ENCODE measurements around the gene NPFF. TPM values are rescaled to one million over a fixed set of nuclear protein-coding genes. Genes with fewer than 3 reads are reported as not detected.

NPFF gene
- total and polyA plus RNA-seq, 10 of the 15 experiments (the other 5 are each of a cell fraction or from before 2014, with no cell fraction given) = 0.21 to 0.69 (median 0.23) TPM; not detected in 7

GRCh38 chr12:53500142-53500775 lies 7.0 kb downstream of the NPFF start (continued):
- TF ChIP-seq PRDM15 (CRISPR knock-in tag; IDR thresholded peaks at IDR 0.05) (no peak), MXI1 (IDR thresholded peaks at IDR 0.05; ENCODE audit: low read depth, low read length) (peak; percentile 39; the same call in 1 of the 2 replicates), CBFB (IDR thresholded peaks at IDR 0.05; ENCODE audit: low read depth) (peak; percentile 75; the same call in 1 of the 2 replicates), YY1 (IDR thresholded peaks at IDR 0.05; ENCODE audit: low read depth, low read length) (0 out of 2 replicates have a peak, but pooled peaks have one; percentile 12), ZNF24 (IDR thresholded peaks at IDR 0.05) (no peak), ZNF687 (IDR thresholded peaks at IDR 0.05) (peak; percentile 4; the same call in 1 of the 2 replicates), POLR2AphosphoS5 (IDR thresholded peaks at IDR 0.05; ENCODE audit: low read length) (peak; percentile 76), RUNX3 (IDR thresholded peaks at IDR 0.05; ENCODE audit: low read length) (peak; percentile 85), EED (IDR thresholded peaks at IDR 0.05; ENCODE audit: low read depth) (0 out of 2 replicates have a peak, but pooled peaks have one; percentile 5), ZNF217 (IDR thresholded peaks at IDR 0.05) (no peak), SUPT20H (IDR thresholded peaks at IDR 0.05; ENCODE audit: borderline replicate concordance, control insufficient read depth, low read depth, low read length) (no peak), PAX5 (IDR thresholded peaks at IDR 0.05; ENCODE audit: borderline replicate concordance, low read depth, low read length) (no peak), ZNF622 (IDR thresholded peaks at IDR 0.05) (no peak), TBL1XR1 (IDR thresholded peaks at IDR 0.05; ENCODE audit: low read depth, low read length) (no peak), RFX5 (IDR thresholded peaks at IDR 0.05; ENCODE audit: low read depth, low read length) (no peak), ELK1 (IDR thresholded peaks at IDR 0.05; ENCODE audit: low read depth, low read length) (no peak), CBX3 (IDR thresholded peaks at IDR 0.05; ENCODE audit: borderline replicate concordance, low read depth) (no peak), POLR2A (IDR thresholded peaks at IDR 0.05; ENCODE audit: low read depth, low read length) (peak; percentile 70), MLLT1 (IDR thresholded peaks at IDR 0.05) (peak; percentile 48; the same call in 1 of the 2 replicates), ETV6 (conservative IDR thresholded peaks at IDR 0.05 in 1 of 2, IDR thresholded peaks at IDR 0.05 in 1 of 2; ENCODE audit: borderline replicate concordance in 1 of 2, low read depth in 1 of 2) (no peak)

All from GM12878 (cell line).